IMR-90 (cell line): Measurements from ENCODE around the gene NKX2-1. TPM values are rescaled to one million over a fixed set of nuclear protein-coding genes. Genes with fewer than 3 reads are reported as not detected.

Experiments used
- ATAC-seq: fragments of 200-7000 bp; cut with Tn5 transposase; 2 replicates; pipeline ENCODE4 v1.9.1; 2020; ENCODE audit warnings: low read depth, mild to moderate bottlenecking, moderate library complexity
- BruUV-seq: library from RNA; stranded (reverse); fragments of 400-500 nt; replicated peaks from 2 replicates; lab custom pipeline; 2021; lab: Mats Ljungman, UMichigan
- CTCF ChIA-PET: fragments of 300-600 bp; formaldehyde crosslinking; extraction: SDS; loops from one replicate; lab custom pipeline; 2021; ENCODE audit warnings: antibody characterized with exemption; lab: Yijun Ruan, JAX
- POLR2A ChIA-PET: fragments of 300-600 bp; sonication (Branson Sonifier 250); formaldehyde crosslinking; loops from one replicate; lab custom pipeline; 2022; ENCODE audit warnings: antibody characterized with exemption; ENCODE audit not compliant: unreplicated experiment; lab: Charles Lee
- DNase-seq: peaks from one replicate; pipeline ENCODE4 v3.0.0; 2013
- H2AFZ ChIP-seq: replicated peaks from 2 replicates; pipeline ENCODE3; 2013; ENCODE audit warnings: low read length, mild to moderate bottlenecking; ENCODE audit not compliant: poor library complexity
- H2AK5ac ChIP-seq: 2 replicates; pipeline ENCODE4 v1.6.1; 2013; ENCODE audit warnings: low read depth, low read length, inconsistent platforms
- H2AK9ac ChIP-seq: replicated peaks from 2 replicates; pipeline ENCODE3; 2013; ENCODE audit warnings: mild to moderate bottlenecking, low read depth, low read length, moderate library complexity; ENCODE audit not compliant: poor library complexity
- H2BK120ac ChIP-seq: 2 replicates; pipeline ENCODE4 v1.6.1; 2013; ENCODE audit warnings: low read depth, low read length, inconsistent platforms
- H2BK15ac ChIP-seq: 3 replicates; pipeline ENCODE4 v1.6.1; 2013; ENCODE audit warnings: low read depth, low read length, inconsistent platforms
- H2BK20ac ChIP-seq: 2 replicates; pipeline ENCODE4 v1.6.1; 2013; ENCODE audit warnings: low read depth, mild to moderate bottlenecking, inconsistent platforms, low read length, moderate library complexity
- H2BK5ac ChIP-seq: 2 replicates; pipeline ENCODE4 v1.6.1; 2013; ENCODE audit warnings: mild to moderate bottlenecking, low read depth, low read length, inconsistent platforms; ENCODE audit not compliant: poor library complexity, severe bottlenecking
- H3K14ac ChIP-seq: replicated peaks from 2 replicates; pipeline ENCODE4 v1.6.1; 2013; ENCODE audit warnings: low read depth, low read length, inconsistent platforms
- H3K18ac ChIP-seq: 2 replicates; pipeline ENCODE4 v1.6.1; 2013; ENCODE audit warnings: low read depth, low read length, control low read depth
- H3K23ac ChIP-seq: 2 replicates; pipeline ENCODE4 v1.6.1; 2013; ENCODE audit warnings: low read depth, low read length, inconsistent platforms
- H3K27ac ChIP-seq: 2 replicates; pipeline ENCODE4 v1.5.1; 2013; ENCODE audit warnings: mild to moderate bottlenecking, control low read depth, low read length; ENCODE audit not compliant: insufficient read depth
- H3K27me3 ChIP-seq: 2 replicates; pipeline ENCODE4 v1.6.1; 2013; ENCODE audit warnings: low read length; ENCODE audit not compliant: control insufficient read depth, insufficient read depth
- H3K36me3 ChIP-seq: 2 replicates; pipeline ENCODE4 v1.6.1; 2013; ENCODE audit warnings: low read length, mixed read lengths; ENCODE audit not compliant: control insufficient read depth, insufficient read depth
- H3K4ac ChIP-seq: 2 replicates; pipeline ENCODE4 v1.6.1; 2013; ENCODE audit warnings: low read depth, low read length, inconsistent platforms
- H3K4me1 ChIP-seq: 2 replicates; pipeline ENCODE4 v1.6.1; 2013; ENCODE audit warnings: low read length, mixed read lengths; ENCODE audit not compliant: control insufficient read depth, insufficient read depth
- H3K4me2 ChIP-seq: 2 replicates; pipeline ENCODE4 v1.6.1; 2013; ENCODE audit warnings: low read depth, mild to moderate bottlenecking, control low read depth, low read length, moderate library complexity
- H3K4me3 ChIP-seq: 2 replicates; pipeline ENCODE4 v1.5.1; 2013; ENCODE audit warnings: low read depth, mild to moderate bottlenecking, control low read depth, low read length, moderate library complexity; ENCODE audit not compliant: insufficient read depth
- H3K56ac ChIP-seq: 2 replicates; pipeline ENCODE4 v1.6.1; 2013; ENCODE audit warnings: low read length, inconsistent platforms; ENCODE audit not compliant: insufficient read depth; ENCODE audit errors: extremely low read depth
- H3K79me1 ChIP-seq, 2 experiments: 2 replicates each; pipeline ENCODE4 v1.6.1; 2013; ENCODE audit warnings: low read length in 2 of 2, inconsistent platforms in 1 of 2, low read depth in 1 of 2
- H3K9ac ChIP-seq: 2 replicates; pipeline ENCODE4 v1.6.1; 2013; ENCODE audit warnings: low read depth, low read length, control low read depth
- H3K9me1 ChIP-seq: 2 replicates; pipeline ENCODE4 v1.6.1; 2013; ENCODE audit warnings: low read length, inconsistent platforms; ENCODE audit not compliant: insufficient read depth
- H3K9me3 ChIP-seq: 2 replicates; pipeline ENCODE4 v1.6.1; 2013; ENCODE audit warnings: low read length; ENCODE audit not compliant: control insufficient read depth, insufficient read depth
- H4K20me1 ChIP-seq: 2 replicates; pipeline ENCODE4 v1.6.1; 2013; ENCODE audit warnings: low read length, inconsistent platforms; ENCODE audit not compliant: insufficient read depth
- H4K5ac ChIP-seq: 2 replicates; pipeline ENCODE4 v1.6.1; 2013; ENCODE audit warnings: mild to moderate bottlenecking, low read depth, low read length, control low read depth
- H4K8ac ChIP-seq, 2 experiments: 2 replicates each; pipeline ENCODE4 v1.6.1; 2013; ENCODE audit warnings: low read depth in 2 of 2, low read length in 2 of 2, control low read depth in 1 of 2, inconsistent platforms in 1 of 2
- H4K91ac ChIP-seq: 2 replicates; pipeline ENCODE4 v1.6.1; 2013; ENCODE audit warnings: low read depth, low read length, inconsistent platforms; ENCODE audit not compliant: insufficient read depth
- BHLHE40 ChIP-seq: fragments of 150-350 bp; IDR thresholded peaks from 2 replicates; pipeline ENCODE4 v1.6.1; 2016; ENCODE audit warnings: mild to moderate bottlenecking, low read depth, low read length
- CEBPB ChIP-seq: IDR thresholded peaks from 2 replicates; pipeline ENCODE4 v1.6.1; 2012; ENCODE audit warnings: low read depth, low read length, improper control_type of control experiment
- CHD1 ChIP-seq: IDR thresholded peaks from 2 replicates; pipeline ENCODE4 v1.6.1; 2012; ENCODE audit warnings: low read depth, low read length, improper control_type of control experiment
- ELK1 ChIP-seq: fragments of 150-350 bp; IDR thresholded peaks from 2 replicates; pipeline ENCODE4 v1.6.1; 2016; ENCODE audit warnings: low read depth, mild to moderate bottlenecking, low read length, moderate library complexity, borderline replicate concordance
- FOS ChIP-seq: fragments of 150-350 bp; IDR thresholded peaks from 2 replicates; pipeline ENCODE4 v1.6.1; 2016; ENCODE audit warnings: low read depth, low read length
- MAFK ChIP-seq: IDR thresholded peaks from 2 replicates; pipeline ENCODE4 v1.6.1; 2012; ENCODE audit warnings: low read depth, low read length, improper control_type of control experiment
- MAZ ChIP-seq: IDR thresholded peaks from 2 replicates; pipeline ENCODE4 v1.6.1; 2012; ENCODE audit warnings: low read depth, mild to moderate bottlenecking, low read length, improper control_type of control experiment, moderate library complexity, borderline replicate concordance
- MXI1 ChIP-seq: IDR thresholded peaks from 2 replicates; pipeline ENCODE4 v1.6.1; 2012; ENCODE audit warnings: low read depth, mild to moderate bottlenecking, low read length, moderate library complexity, borderline replicate concordance
- NFE2L2 ChIP-seq: fragments of 150-350 bp; IDR thresholded peaks from 2 replicates; pipeline ENCODE4 v1.6.1; 2016; ENCODE audit warnings: low read depth, mild to moderate bottlenecking, low read length
- POLR2A ChIP-seq: IDR thresholded peaks from 2 replicates; pipeline ENCODE4 v1.6.1; 2012; ENCODE audit warnings: mild to moderate bottlenecking, low read depth, low read length
- RAD21 ChIP-seq: IDR thresholded peaks from 2 replicates; pipeline ENCODE4 v1.6.1; 2012; ENCODE audit warnings: low read length, improper control_type of control experiment
- RCOR1 ChIP-seq: IDR thresholded peaks from 2 replicates; pipeline ENCODE4 v1.6.1; 2012; ENCODE audit warnings: mild to moderate bottlenecking, low read length, improper control_type of control experiment; ENCODE audit not compliant: insufficient replicate concordance
- RFX5 ChIP-seq: IDR thresholded peaks from 2 replicates; pipeline ENCODE4 v1.8.0; 2012; ENCODE audit warnings: low read depth, mild to moderate bottlenecking, low read length, moderate library complexity
- SMC3 ChIP-seq: fragments of 150-350 bp; IDR thresholded peaks from 2 replicates; pipeline ENCODE4 v1.6.1; 2016; ENCODE audit warnings: low read depth, mild to moderate bottlenecking, antibody characterized with exemption, low read length, moderate library complexity
- USF2 ChIP-seq: fragments of 150-350 bp; IDR thresholded peaks from 2 replicates; pipeline ENCODE4 v1.6.1; 2017; ENCODE audit warnings: mild to moderate bottlenecking, antibody characterized with exemption, low read length, low read depth
- WGBS, 2 experiments: methylation state at CpG; one replicate each; pipeline versions ENCODE4 v1.1.5 to v1.1.7; 2013; ENCODE audit warnings: missing lambda C conversion rate in 2 of 2; ENCODE audit not compliant: insufficient read length in 1 of 2; ENCODE audit errors: extremely low coverage in 2 of 2; 5-methylcytosine and 5-hydroxymethylcytosine counted together
- dilution Hi-C: fragments of 300-500 bp; cut with HindIII; formaldehyde crosslinking; loops from one replicate; pipeline ENCODE4 v1.14.3; 2018; ENCODE audit warnings: low sequenced_read_pairs; ENCODE audit not compliant: unreplicated experiment
- in situ Hi-C: fragments of 300-500 bp; cut with MboI; formaldehyde crosslinking; loops from 3 replicates; pipeline ENCODE4 v1.14.3; 2019; ENCODE audit warnings: low sequenced_read_pairs, inconsistent platforms, mixed read lengths
- intact Hi-C: fragments of 100-400 bp; cut with micrococcal nuclease; formaldehyde crosslinking; loops from 2 replicates; pipeline ENCODE4 v1.10.0; 2022
- polyA plus RNA-seq, 3 experiments: library from polyadenylated mRNA; depleted of rRNA; stranded (reverse); fragments of >200 nt; gene quantifications; 2 replicates each; pipeline ENCODE4 v1.2.3, GENCODE V29; 2012; ENCODE audit warnings: low replicate concordance in 1 of 3
- total RNA-seq: library from RNA; depleted of rRNA; stranded (reverse); fragments of >200 nt; gene quantifications from 2 replicates; pipeline ENCODE4 v1.2.3, GENCODE V29; 2012
- TF ChIP-seq, protein P1 (sequence below): conservative IDR thresholded peaks from 2 replicates; pipeline ENCODE4 v1.5.1; 2012; ENCODE audit warnings: mild to moderate bottlenecking, low read depth, low read length, improper control_type of control experiment

Gene NKX2-1
- total and polyA plus RNA-seq, 2 of the 4 experiments (the other 2 are of a cell fraction): not detected

DNA sequence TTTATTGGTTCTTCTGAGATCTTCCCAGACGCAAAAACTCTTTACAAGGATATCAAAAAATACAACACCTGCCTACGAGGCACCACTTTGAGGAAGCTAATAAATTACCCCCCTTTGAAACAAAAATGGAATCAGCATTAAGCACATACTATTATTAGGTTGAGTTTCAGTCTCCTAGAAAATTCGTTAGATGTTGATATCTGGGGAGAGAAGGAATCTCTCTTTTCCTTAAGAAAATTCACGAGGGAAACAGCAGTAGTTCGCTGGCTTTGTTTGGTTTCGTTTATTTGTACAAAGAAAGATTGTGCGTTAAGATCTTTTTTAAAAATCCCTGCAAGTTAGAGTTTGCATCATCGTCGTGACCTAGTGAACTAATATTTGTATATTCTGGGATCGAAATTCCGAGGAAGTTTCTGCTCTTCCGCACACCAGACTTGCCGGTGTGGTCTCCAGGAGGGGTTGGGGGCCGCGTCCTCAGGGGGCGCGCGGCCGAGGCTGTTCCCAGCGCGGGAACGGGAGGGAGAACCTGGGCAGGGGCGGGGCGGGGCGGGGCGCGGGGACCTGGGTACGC, 12.1 kb downstream of the NKX2-1 start:
- dilution Hi-C loops: no loop called here
- intact Hi-C loops: no loop called here
- Histone ChIP-seq H3K9me1 (no peaks in the 10 kb centered on the region), H3K4ac (no peak overlapping the region), H4K5ac (no peak overlapping the region), H3K9ac (no peak overlapping the region), H3K18ac (no peak overlapping the region), H2BK5ac (no peak overlapping the region), H3K79me1 (no peaks in the 10 kb centered on the region), H3K36me3 (no peaks in the 10 kb centered on the region), H2BK120ac (no peak overlapping the region), H3K4me2 (no peak overlapping the region), H3K27me3 (peaks cover 84% of the 10 kb centered on the region), H3K9me3 (peaks cover 2% of the 10 kb centered on the region), H3K56ac (no peak overlapping the region), H3K23ac (no peak overlapping the region), H3K14ac (no peak overlapping the region), H2BK15ac (no peak overlapping the region), H3K4me1 (no peaks in the 10 kb centered on the region), H3K27ac (no peak overlapping the region), H4K20me1 (no peaks in the 10 kb centered on the region), H2AFZ (no peak overlapping the region), H2AK9ac (no peak overlapping the region), H4K91ac (no peak overlapping the region), H3K4me3 (no peak overlapping the region), H2BK20ac (no peak overlapping the region), H4K8ac (no peak overlapping the region), H2AK5ac (no peak overlapping the region)
- POLR2A ChIA-PET: no interaction called here
- DNase-seq (no peak), ATAC-seq (no peak)
- 0% methylated on average over 1 of the region's 28 CpGs; no CpG with 5 or more reads in 1 of the 2 experiments for WGBS, 2 experiments
- BruUV-seq: no TSS peak
- CTCF ChIA-PET: no interaction called here
- TF ChIP-seq RAD21 (no peak), FOS (no peak), SMC3 (no peak), POLR2A (no peak), CEBPB (no peak), MAFK (no peak), RFX5 (no peak), RCOR1 (no peak), CHD1 (no peak), USF2 (no peak), BHLHE40 (no peak), MXI1 (no peak), NFE2L2 (no peak), MAZ (no peak), ELK1 (no peak)
- TF ChIP-seq, protein P1, sequence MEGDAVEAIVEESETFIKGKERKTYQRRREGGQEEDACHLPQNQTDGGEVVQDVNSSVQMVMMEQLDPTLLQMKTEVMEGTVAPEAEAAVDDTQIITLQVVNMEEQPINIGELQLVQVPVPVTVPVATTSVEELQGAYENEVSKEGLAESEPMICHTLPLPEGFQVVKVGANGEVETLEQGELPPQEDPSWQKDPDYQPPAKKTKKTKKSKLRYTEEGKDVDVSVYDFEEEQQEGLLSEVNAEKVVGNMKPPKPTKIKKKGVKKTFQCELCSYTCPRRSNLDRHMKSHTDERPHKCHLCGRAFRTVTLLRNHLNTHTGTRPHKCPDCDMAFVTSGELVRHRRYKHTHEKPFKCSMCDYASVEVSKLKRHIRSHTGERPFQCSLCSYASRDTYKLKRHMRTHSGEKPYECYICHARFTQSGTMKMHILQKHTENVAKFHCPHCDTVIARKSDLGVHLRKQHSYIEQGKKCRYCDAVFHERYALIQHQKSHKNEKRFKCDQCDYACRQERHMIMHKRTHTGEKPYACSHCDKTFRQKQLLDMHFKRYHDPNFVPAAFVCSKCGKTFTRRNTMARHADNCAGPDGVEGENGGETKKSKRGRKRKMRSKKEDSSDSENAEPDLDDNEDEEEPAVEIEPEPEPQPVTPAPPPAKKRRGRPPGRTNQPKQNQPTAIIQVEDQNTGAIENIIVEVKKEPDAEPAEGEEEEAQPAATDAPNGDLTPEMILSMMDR: no peak
- in situ Hi-C loops: no loop called here
